Activated CD4-positive, alpha-beta memory T cell treated with anti-CD3 and anti-CD28 coated beads, Interleukin-2, amount 10 ng/mL, durations not matched to agents 7 days and 5 days (primary cell): Measurements from ENCODE around the gene PHF10. TPM values are rescaled to one million over a fixed set of nuclear protein-coding genes. Genes with fewer than 3 reads are reported as not detected.
A peak's percentile ranks its signal among the peaks of the same experiment; 100 is the strongest.

ENCODE experiments used
- CTCF ChIA-PET: fragments of 350-600 bp; sonication (Branson Sonifier 250); formaldehyde crosslinking; loops from one replicate; lab custom pipeline; 2021; ENCODE audit warnings: antibody characterized with exemption, inconsistent platforms; lab: Charles Lee
- POLR2A ChIA-PET: fragments of 350-600 bp; sonication (Branson Sonifier 250); formaldehyde crosslinking; loops from one replicate; lab custom pipeline; 2021; ENCODE audit warnings: antibody characterized with exemption; lab: Charles Lee
- DNase-seq: peaks from one replicate; pipeline ENCODE4 v3.0.0-alpha.2; 2020
- H3K27ac Mint-ChIP-seq: one replicate; pipeline ENCODE4 v1.8.0; 2021; ENCODE audit warnings: mild to moderate bottlenecking, mixed read lengths
- H3K27me3 Mint-ChIP-seq: one replicate; pipeline ENCODE4 v1.8.0; 2021; ENCODE audit warnings: mixed read lengths
- H3K36me3 Mint-ChIP-seq: one replicate; pipeline ENCODE4 v1.8.0; 2021; ENCODE audit warnings: low read depth, mixed read lengths
- H3K4me1 Mint-ChIP-seq: one replicate; pipeline ENCODE4 v1.8.0; 2021; ENCODE audit warnings: mixed read lengths
- H3K4me3 Mint-ChIP-seq: one replicate; pipeline ENCODE4 v1.8.0; 2021; ENCODE audit warnings: mild to moderate bottlenecking, mixed read lengths
- H3K9me3 Mint-ChIP-seq: one replicate; pipeline ENCODE4 v1.8.0; 2021; ENCODE audit warnings: mixed read lengths
- total RNA-seq, 2 experiments: library from RNA; stranded (reverse); gene quantifications; one replicate each; pipeline ENCODE4 v1.2.3, GENCODE V29; 2021

The PHF10 gene
- total RNA-seq, 2 experiments from 2014 or later, result 59.9 to 63.6 TPM

DNA sequence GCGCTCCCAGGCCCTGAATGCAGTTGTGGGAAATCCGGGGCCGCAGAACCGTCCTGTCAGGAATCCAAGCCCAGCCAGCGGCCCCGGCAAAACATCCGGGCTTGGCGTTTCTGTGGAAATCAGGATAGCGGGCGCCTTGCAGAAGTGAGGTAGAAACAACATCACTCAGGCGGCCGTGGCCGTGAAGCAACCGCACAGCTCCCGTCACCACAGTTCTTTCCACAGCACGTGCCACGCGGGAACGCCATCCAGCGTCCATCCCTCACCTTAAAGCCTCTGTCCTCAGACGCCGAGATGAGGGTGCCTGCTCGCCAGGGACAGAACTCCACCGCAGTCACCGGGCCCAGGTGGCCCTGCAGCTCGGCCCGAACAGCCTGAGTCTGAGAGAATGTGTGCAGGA, 56.6 kb downstream of the PHF10 start:
- DNase-seq, result no peak
- no peaks in the 10 kb centered on the region for H3K27me3 Mint-ChIP-seq
- no peak overlapping the region for H3K27ac Mint-ChIP-seq
- ChIA-PET CTCF (no interaction called here), POLR2A (no interaction called here)
- H3K4me3 Mint-ChIP-seq, result no peak overlapping the region
- no peaks in the 10 kb centered on the region for H3K36me3 Mint-ChIP-seq
- peaks cover 9% of the 10 kb centered on the region for H3K4me1 Mint-ChIP-seq
- no peaks in the 10 kb centered on the region for H3K9me3 Mint-ChIP-seq

- Mint-ChIP-seq H3K4me1 (peaks cover 9% of the 10 kb centered on the region), H3K9me3 (no peaks in the 10 kb centered on the region), H3K27me3 (no peaks in the 10 kb centered on the region), H3K36me3 (no peaks in the 10 kb centered on the region), H3K4me3 (no peak overlapping the region), H3K27ac (no peak overlapping the region)
- no peak for DNase-seq
- ChIA-PET POLR2A (no interaction called here), CTCF (no interaction called here)
These were observed 57.9 kb downstream of the PHF10 start for GRCh38 chr6:169666441-169666840.

GRCh38 chr6:169665289-169665688, 59.0 kb downstream of the PHF10 start:
- H3K36me3 Mint-ChIP-seq, result no peaks in the 10 kb centered on the region
- H3K9me3 Mint-ChIP-seq, result no peaks in the 10 kb centered on the region
- no peak overlapping the region for H3K4me3 Mint-ChIP-seq
- H3K4me1 Mint-ChIP-seq, result peaks cover 8% of the 10 kb centered on the region
- ChIA-PET CTCF (no interaction called here), POLR2A (no interaction called here)
- no peaks in the 10 kb centered on the region for H3K27me3 Mint-ChIP-seq
- no peak overlapping the region for H3K27ac Mint-ChIP-seq
- DNase-seq, result no peak

DNA sequence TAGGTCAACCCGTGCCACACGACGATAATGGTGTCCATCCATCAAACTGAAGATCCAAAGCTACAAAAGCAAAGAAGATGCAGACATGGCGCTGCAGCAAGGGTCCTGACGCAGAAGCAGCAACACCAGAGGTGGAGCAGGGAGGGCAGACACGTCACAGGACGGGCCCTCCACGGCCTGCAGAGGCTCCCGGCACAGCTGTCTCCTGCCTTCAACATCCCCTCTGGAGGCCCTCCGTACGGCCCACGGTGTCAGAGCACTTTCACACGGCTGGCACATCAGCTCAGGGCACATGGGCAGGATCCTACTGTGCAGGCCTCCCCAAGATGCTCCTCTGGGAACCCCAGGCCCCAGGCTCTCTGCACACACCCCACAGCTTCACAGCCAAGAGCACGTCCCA, 60.1 kb downstream of the PHF10 start:
- H3K27ac Mint-ChIP-seq, result no peak overlapping the region
- H3K36me3 Mint-ChIP-seq, result no peaks in the 10 kb centered on the region
- ChIA-PET CTCF (no interaction called here), POLR2A (no interaction called here)
- H3K27me3 Mint-ChIP-seq, result no peaks in the 10 kb centered on the region
- no peaks in the 10 kb centered on the region for H3K4me1 Mint-ChIP-seq
- no peaks in the 10 kb centered on the region for H3K9me3 Mint-ChIP-seq
- DNase-seq, result no peak
- no peak overlapping the region for H3K4me3 Mint-ChIP-seq

DNA sequence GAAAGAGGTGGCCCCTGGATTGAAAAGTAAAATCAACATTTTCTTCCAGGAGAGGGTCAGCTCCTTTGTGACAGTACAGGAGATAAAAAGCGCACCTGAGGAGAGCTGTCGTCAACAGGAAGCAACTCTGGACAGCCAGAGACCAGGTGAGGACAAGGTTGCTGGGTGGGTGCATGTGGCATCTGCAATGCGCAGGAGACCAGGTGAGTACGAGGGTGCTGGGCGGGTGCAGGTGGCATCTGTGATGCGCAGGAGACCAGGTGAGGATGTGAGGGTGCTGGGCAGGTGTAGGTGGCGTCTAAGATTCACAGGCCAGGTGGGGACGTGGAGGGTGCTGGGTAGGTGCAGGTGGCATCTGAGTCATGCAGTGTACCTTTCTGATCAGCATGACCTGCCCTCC, 60.8 kb downstream of the PHF10 start:
- Mint-ChIP-seq H3K27ac (no peak overlapping the region), H3K27me3 (no peaks in the 10 kb centered on the region), H3K36me3 (no peaks in the 10 kb centered on the region), H3K4me1 (no peaks in the 10 kb centered on the region), H3K4me3 (no peak overlapping the region), H3K9me3 (no peaks in the 10 kb centered on the region)
- no peak for DNase-seq
- ChIA-PET POLR2A (no interaction called here), CTCF (no interaction called here)

- Mint-ChIP-seq H3K27ac (no peak overlapping the region), H3K4me3 (no peak overlapping the region), H3K36me3 (peaks cover 2% of the 10 kb centered on the region), H3K9me3 (no peaks in the 10 kb centered on the region), H3K27me3 (no peaks in the 10 kb centered on the region), H3K4me1 (no peaks in the 10 kb centered on the region)
- ChIA-PET CTCF (no interaction called here), POLR2A (no interaction called here)
- DNase-seq, result no peak
These were observed 62.9 kb downstream of the PHF10 start for GRCh38 chr6:169661391-169661756.

DNA sequence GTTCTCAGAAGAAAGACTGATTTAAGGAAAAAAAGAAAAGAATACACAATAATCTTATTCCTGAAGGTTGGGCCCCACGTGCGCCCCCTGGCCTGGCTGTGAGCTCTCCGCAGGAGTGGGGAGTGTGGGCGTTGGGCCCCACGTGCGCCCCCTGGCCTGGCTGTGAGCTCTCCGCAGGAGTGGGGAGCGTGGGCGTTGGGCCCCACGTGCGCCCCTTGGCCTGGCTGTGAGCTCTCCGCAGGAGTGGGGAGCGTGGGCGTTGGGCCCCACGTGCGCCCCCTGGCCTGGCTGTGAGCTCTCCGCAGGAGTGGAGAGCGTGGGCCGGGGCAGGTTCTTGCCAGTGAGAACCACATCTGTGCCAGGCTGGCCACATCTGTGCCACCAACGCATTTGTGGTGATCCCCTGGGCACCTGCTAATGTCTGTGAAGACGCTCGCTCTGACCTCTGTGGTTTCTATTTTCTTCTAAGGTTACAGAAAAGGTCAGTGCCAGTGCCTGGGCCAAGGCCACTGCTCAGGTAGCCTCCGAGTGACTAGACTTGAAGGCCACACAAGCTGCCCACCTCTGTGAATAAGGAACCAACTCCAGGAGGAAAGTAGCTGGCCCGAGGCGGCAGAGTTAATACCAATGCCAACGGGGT, 63.4 kb downstream of the PHF10 start:
- no peaks in the 10 kb centered on the region for H3K4me1 Mint-ChIP-seq
- H3K27me3 Mint-ChIP-seq, result no peaks in the 10 kb centered on the region
- no peak for DNase-seq
- ChIA-PET CTCF (no interaction called here), POLR2A (no interaction called here)
- no peak overlapping the region for H3K27ac Mint-ChIP-seq
- H3K9me3 Mint-ChIP-seq, result no peaks in the 10 kb centered on the region
- H3K36me3 Mint-ChIP-seq, result peaks cover 2% of the 10 kb centered on the region
- no peak overlapping the region for H3K4me3 Mint-ChIP-seq

DNA sequence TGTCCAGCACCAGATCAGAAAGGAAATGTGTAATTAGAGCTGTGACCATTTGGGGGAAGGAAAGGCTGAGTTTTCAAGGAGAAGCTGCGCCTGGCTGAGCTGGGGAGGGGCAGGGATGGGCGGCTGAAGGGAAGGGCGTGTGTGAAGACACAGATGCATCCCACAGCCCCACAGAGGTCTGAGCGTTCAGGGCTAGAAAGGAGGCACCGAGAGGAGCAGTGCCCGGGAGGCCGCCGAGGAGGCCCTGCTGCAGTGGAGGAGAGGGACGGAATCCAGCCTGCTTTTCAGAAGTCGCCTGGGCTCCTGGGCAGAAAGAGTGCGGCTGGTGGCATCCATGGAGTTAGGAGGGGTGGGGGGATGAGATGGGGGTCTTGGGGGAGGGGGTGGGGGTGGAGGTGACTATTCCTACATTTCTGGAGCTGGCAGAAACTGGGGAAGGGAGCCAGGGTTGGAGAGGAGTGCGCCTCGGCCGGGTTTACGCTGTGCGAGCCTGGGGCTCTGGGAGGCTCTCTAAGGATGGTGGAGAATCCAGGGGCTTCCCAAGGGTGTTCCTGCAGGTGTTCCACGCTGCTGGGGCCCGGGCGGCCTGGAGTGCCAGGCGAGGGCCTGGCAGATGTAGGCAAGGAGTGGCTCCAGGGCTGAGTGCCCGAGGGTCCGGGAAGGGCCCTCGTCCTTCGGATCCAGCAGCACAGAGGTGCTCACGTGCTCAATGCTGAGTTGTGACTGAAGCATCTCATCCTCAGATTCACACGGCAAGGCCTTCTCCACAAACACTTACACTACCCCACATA, 64.3 kb downstream of the PHF10 start:
- Mint-ChIP-seq H3K4me1 (peaks cover 4% of the 10 kb centered on the region), H3K27me3 (no peaks in the 10 kb centered on the region), H3K4me3 (no peak overlapping the region), H3K9me3 (no peaks in the 10 kb centered on the region), H3K36me3 (peaks cover 2% of the 10 kb centered on the region), H3K27ac (no peak overlapping the region)
- CTCF ChIA-PET, result no interaction called here
- DNase-seq, result no peak
- POLR2A ChIA-PET, result no interaction called here

DNA sequence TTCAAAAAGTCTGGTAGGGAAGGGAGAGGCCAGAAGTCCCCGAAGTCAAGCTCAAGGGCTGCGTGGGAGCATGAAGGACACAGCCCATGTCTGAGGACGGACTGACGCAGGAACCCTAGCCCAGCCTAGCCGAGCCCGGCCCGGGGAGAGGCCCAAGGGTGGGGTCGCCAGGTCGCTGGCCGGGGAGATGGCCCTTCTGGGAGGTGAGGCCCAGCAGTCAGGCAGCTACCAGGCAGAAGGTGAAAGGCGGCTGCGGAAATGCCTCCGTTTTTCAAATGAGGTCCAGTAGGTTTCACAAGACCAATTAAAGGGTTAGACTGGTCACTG, 67.1 kb downstream of the PHF10 start:
- Mint-ChIP-seq H3K9me3 (no peaks in the 10 kb centered on the region), H3K4me1 (peaks cover 9% of the 10 kb centered on the region), H3K36me3 (peaks cover 2% of the 10 kb centered on the region), H3K4me3 (no peak overlapping the region), H3K27me3 (no peaks in the 10 kb centered on the region), H3K27ac (no peak overlapping the region)
- ChIA-PET CTCF (no interaction called here), POLR2A (no interaction called here)
- DNase-seq, result no peak

GRCh38 chr6:169656546-169657283, 67.6 kb downstream of the PHF10 start:
- Mint-ChIP-seq H3K27me3 (no peaks in the 10 kb centered on the region), H3K36me3 (peaks cover 2% of the 10 kb centered on the region), H3K4me3 (no peak overlapping the region), H3K9me3 (no peaks in the 10 kb centered on the region), H3K27ac (no peak overlapping the region), H3K4me1 (peaks cover 9% of the 10 kb centered on the region)
- DNase-seq, result no peak
- CTCF ChIA-PET, result no interaction called here
- POLR2A ChIA-PET, result no interaction called here

DNA sequence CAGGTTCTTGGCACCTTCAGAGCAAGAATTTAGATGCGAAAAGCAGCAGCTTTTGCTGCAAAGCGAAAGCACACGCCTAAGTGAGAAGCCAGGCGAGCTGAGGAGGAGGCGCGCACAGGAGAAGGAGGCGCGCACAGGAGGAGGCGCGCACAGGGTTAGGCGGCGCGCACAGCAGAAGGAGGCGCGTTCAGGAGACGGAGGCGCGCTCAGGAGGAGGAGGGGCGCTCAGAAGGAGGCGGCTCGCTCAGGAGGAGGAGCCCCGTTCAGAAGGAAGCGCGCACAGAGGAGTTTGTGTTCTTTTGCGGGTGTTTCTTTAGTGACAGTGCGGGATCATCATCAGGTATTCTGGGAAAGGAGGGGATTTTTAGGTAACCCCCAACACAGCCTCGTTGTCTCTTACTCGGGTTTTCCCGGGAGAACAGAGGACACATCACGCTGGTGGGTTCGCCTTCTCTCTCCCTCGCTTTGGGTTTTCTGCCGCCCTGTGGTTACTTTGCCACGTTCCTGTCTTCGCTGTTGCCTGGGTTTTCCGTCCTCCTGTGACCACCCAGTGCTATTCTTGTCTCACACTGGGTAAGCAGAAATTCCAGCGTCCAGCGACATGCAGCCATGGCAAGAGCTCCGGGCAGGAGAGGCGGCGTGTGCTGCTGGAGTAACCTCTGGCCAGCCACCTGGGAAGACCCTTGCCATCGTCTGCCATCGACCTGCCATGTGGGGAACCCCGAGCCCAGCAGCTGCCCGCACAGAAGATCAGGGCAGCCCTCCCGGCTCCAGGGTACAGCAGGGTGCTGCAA, 69.5 kb downstream of the PHF10 start:
- ChIA-PET CTCF (no interaction called here), POLR2A (interaction anchor here (0.7 to 1.0 kb wide), 2 partner anchors 47 to 48 kb away, joined by 3 read pairs; partner anchors contain the start of gene WDR27)
- Mint-ChIP-seq H3K27me3 (no peaks in the 10 kb centered on the region), H3K4me1 (peaks cover 9% of the 10 kb centered on the region), H3K9me3 (no peaks in the 10 kb centered on the region), H3K27ac (peak overlapping the region; percentile 45), H3K4me3 (peak overlapping the region; percentile 78), H3K36me3 (peaks cover 2% of the 10 kb centered on the region)
- peak; percentile 77 for DNase-seq
